GM19240 (cell line): Measurements from ENCODE around the gene TRAT1.

Experiments
- DNase-seq: peaks from one replicate; pipeline ENCODE4 v3.0.0; 2011; ENCODE audit warnings: low spot score; ENCODE audit not compliant: insufficient read length

Gene TRAT1

DNA sequence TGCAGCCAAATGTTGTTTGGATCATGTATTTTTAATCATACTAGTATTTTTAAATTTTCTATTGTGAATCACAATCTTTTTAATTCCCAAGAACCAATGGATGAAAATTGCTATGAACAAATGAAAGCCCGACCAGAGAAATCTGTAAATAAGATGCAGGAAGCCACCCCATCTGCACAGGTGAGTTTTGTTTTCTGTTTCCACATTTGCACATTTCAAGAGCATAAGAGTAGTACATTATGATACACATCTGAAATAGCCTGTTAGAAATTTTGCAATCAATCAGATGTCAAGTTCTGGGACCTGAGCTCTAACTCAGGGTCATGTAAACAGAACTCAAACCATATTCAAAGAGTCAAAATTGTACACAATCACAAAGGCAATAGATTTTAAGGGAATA lies 26.5 kb downstream of the TRAT1 start:
- no peak for DNase-seq

DNA sequence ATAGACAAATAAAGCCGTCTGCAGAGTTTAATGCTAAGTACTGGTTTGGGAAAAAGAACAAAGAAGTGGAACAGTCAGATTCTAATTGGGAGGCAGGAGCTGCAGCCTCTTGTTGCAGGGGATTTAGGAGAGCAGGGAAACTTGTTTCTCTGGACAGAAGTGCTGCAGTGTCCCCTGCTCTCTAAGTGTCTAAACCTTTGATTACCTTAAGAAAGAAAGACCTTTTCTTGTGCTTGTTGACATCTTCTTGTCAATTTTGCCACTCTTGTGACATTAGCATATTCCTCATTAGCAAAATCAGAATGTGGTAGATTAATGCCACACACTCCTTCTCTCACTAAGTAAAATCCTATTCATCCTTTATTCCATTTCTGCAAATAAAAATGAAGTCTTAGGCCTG lies 38.8 kb downstream of the TRAT1 start:
- DNase-seq, result no peak

DNA sequence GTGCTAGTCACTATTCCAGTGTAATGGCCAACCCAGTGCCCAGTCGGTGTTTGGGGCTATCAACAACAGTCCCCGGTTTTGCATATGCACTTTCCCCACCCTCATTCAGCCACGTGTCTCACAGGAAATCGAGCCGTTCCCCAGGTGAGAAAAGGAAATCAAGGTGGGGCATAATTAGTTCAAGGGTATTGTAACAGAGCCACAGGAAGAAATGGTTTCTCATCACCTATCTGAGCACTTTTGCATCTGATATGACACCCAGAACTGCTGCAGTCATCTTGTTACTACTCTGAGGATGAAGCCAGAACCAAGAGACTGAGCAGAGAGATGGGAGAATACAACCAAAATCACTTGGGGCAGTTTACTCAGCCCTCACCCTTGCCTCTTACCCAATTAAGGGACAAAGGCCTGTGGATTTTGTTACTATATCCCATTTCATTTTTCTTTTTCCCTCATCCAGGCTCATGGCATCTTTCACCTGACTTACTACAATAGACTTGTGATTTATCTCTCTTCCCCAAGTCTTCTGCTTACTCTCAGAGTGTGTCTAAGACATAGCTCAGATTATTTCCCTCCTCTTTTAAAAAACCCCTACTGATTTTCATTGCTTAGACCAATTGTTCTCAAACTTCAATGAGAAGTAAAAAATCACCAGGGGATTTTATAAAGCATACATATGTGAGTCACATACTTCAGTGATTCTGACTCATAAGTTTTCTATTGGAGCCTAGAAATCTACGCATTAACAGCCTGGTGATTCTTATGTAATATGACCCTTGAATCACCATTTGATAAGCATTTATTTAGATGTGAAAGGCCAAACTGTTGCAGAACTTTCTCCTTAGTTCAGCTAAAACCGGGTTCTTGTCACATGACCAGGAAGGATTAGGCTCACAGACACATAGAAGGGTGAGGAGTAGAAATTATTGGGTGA lies 40.5 kb downstream of the TRAT1 start:
- DNase-seq, result no peak

DNA sequence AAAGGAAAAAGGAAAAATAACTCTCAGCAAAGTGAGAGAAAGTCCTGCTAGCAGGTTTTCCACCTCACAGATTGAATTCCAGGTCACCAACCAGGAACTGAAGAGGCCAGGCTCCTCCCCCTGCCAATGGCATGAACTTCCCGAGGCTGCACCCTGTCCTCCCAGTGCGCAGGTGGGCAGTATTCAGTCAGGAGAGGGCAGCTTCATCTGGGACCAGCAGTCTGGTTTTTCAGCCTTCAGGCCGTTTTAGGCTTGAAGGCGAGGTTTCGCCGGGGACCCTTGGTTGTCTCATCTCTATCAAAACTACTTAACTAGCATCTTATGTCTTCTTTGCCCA lies 41.2 kb downstream of the TRAT1 start:
- DNase-seq, result no peak

DNA sequence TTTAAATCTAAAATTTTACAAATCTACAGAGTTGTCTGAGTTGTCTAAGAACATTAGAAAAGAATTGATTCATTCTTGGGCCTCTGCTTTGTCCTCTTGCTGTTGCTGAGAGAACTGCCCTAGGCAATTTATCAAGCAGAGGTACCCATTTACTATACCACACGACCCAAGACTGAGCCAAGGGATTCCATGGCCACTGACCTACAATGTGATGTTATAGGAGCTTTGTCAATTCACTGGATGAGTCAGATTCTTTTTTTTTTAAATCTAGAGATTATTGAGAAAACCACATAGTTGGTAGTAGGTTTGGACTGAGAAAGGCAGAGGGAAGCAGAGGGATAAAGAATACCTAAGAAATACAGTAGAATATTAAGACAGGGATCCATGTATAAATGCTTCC lies 55.3 kb downstream of the TRAT1 start:
- DNase-seq, result no peak

DNA sequence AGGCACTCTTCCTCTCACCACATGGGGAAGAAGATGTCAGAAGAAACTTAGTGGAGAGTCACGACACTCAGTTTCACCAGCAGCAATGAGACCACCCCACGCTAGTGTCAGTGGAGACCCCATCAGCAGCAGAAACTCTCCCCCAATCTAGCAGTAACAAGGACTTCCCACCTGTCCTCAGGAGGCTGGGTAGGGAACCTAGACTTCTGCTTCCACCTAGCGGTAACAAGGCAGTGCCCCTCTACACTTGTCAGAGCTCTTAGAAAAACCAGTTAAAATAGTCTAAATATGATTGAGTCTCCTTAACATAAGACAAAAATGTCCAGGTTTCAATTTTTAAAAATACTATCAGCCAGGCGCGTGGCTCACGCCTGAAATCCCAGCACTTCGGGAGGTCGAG lies 57.3 kb downstream of the TRAT1 start:
- DNase-seq, result no peak

DNA sequence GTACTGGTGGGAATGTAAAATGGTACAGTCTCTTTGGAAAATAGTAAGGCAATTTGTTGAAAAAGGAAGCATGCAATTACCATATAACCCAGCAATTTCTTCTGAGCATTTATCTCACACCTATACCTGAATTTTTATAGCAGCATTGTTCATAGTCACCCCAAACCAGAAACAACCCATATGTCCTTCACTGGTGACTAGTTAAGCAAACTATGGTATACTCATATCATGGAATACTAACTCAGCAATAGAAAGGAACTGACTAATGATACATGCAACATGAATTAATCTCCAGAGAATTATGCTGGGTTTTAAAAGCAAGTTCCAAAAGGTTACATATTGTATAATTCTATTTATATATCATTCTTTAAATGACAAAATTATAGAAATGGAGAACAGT lies 60.2 kb downstream of the TRAT1 start:
- no peak for DNase-seq

DNA sequence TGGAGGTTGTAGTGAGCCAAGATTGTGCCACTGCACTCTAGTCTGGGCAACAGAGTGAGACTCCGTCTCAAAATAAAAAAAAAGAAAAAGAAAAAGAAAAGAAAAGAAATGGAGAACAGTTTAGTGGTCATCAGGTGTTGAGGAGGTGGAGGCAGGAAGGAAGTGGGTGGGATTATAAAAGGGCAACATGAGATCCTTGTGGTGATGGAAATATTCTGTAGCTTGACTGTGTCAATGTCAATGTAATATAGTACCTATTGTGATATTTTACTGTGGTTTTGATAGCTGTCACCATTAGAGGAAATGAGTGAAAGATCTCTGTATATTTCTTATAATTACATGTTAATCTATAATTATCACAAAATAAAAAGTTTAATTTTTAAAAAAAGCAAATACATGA lies 60.8 kb downstream of the TRAT1 start:
- no peak for DNase-seq

DNA sequence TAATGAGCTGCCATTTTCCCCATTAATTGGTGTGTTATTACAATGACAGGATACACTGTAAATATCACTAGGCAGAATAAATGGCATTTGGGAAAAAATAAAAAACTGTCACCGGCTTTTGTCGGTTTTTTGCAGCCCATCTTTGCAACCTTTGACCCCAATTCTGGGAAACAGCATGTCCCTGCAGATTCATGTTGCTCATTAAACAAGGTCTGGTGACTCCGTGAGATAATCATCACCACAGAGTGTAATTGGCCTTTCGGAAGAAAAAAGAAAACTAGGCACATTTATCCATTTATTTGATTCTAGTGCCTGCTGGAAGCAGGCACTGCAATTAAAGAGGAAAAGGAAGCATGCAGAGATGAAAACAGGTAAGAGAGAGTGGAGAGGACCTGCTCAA lies 64.5 kb downstream of the TRAT1 start:
- DNase-seq, result no peak

DNA sequence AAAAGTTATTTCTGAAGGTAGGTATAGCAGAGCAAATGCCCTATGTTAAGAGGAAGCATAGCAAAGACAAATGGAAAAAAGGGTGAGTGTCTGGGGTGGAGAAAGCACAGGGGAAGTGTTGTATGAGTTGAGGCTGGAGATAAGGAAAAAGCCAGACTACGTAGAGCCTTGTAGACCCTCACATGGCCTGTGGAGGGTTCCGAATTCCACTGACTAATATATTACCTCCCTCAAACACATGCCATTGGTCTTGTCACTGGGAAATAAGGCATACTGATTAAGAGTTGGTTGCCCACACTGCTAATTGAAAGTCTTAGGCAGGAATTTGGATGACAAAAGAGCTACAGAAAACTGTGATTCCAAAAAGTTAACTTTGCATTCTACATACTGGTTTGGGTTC lies 65.2 kb downstream of the TRAT1 start:
- DNase-seq, result no peak

DNA sequence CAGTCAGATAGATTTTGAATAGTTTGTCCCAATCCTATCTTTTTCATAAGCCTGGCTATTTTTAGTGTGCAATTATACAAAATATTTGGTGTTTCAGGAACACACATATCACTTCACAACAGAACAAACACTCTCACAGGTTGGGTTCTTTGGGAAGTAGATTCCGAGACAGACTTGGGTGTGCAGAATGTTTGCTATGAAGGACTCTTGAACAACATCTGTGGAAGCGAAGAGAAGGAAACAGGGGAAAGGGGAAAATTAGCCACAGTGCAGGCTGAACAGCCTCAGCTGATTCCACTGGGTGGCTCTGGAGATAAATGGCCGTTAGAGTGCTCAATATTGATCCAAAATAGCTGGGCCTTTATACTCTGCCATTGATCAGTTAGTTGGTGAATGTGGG lies 69.2 kb downstream of the TRAT1 start:
- no peak for DNase-seq

DNA sequence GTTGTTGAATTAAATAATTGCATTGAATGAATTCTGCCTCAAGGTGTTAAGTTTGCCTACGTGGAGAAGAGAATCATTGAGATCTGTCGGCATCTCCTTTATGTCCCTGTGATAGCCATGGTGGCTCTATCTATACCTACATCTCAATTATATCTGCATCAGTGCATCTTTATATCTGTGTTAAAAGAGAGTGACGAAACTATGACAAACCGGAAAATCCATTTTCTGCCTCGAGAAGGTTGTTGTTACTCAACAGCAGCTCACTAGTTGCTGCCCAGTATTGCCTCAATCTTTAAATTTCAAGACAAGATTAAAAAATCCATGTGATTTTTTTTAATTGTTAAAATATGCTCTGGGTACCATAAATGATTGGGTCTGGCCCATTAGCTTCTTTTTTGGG lies 72.4 kb downstream of the TRAT1 start:
- DNase-seq, result no peak

DNA sequence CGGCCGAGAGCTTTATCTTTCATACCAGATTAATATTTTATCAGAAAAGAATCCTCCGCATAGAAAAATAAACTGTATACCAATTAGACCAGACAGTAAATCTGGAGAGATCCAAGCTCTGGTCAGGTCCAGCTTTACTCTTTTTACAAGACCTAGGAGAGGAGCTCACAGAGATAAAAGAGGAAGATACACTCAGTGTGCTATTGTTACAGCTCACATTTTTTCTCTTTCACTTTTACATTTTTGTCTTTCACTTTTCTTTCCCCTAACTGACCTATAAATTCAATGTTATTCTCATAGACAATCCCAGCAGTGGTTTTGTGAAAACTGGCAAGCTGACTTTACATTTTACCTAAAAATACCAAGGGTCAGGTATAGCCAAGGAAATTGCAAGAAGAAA lies 75.3 kb downstream of the TRAT1 start:
- DNase-seq, result no peak

DNA sequence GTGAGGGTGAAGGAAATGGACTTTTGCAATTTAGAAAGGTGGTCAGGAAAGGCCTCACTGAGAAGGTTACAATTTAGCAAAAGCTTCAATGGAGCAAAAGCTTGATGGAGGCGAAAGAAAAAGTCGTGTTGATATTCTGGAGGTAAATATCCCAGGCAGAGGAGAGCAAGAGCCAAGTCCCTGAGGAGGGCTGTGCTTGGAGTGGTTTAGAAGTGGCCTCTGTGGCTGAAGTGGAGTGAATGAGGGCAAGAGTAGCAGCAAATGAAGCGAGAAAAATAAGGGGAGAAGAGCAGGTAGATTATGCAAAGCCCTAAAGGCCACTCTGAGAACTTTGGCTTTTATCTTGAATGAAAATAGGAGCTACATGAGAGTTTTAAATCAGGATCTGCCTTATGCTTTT lies 76.9 kb downstream of the TRAT1 start:
- DNase-seq, result no peak
